Fibroblast of skin of right quadriceps (primary cell): Measurements from ENCODE around the gene DNM2.
A peak's percentile ranks its signal among the peaks of the same experiment; 100 is the strongest.
"Not testable (repeated sequence)": the region's sequence is repeated elsewhere in the genome, so short reads cannot be mapped to it uniquely, and the experiment has no call there.

Source experiments
- DNase-seq: peaks from one replicate; pipeline ENCODE4 v3.0.0-alpha.2; 2013

Gene DNM2

DNA sequence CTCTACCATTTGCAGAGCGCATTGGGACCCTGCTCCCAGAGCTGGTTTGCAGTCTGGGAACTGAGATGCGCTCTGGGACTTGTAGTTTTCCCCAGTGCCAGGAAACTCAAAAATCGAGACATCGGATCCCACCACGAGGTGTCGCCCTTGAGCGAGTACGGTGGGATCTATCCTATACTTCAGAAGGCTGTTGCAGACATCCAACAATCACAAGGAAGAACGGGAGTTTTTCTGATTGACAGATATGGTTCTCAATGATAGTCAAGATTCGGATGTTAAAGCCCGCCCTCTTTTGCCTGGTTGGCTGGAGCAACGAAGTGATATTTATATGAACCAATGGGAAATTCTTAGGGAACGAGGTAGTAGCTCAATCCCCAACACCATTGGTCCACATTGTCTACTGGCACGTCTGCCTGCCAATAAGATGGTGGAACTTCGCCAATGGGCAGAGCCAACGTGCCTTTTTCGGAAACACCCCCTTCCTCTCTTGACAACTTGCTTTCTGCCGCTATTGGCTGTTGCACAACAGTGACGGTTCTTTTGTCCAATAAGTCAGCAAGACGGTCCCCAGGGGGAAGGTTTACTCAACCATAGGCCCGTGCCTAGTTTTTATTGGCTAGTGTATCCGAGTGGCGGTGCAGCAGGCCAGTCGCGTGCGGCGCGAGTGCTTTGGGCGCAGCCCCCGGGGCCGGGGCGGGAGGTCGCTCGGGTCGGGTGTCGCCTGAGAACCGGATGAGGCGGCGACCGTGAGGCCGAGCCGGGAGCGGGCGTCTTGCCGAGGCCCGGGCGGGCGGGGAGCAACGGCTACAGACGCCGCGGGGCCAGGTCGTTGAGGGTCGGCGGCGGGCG is at the start of gene DNM2:
TSS of gene DNM2 (plus strand) at position 724 of the 849 bp plus-strand sequence. CDS start 164 bp downstream, outside the sequence.
- peak; percentile 100 for DNase-seq

DNA sequence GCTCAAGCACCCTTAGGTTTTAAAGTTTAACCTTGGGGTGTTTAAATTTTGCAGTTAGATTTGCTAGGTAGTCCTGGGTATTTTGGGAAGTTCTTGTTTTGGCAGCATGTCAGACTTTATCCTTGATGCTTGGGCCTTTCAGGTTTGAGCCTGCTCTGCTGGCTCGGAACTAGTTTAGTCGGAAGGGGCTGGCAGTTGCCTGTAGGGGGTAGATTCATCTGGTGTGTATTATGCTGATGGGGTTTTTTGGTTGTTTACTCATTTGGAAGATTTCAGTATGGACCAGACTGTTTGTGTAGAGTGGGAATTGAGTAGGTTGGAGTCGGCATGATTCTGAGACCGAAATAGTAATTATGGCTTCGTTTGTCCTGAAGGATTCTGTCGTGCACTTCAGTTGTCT is 48.6 kb upstream of the DNM2 start:
- DNase-seq = no peak

DNA sequence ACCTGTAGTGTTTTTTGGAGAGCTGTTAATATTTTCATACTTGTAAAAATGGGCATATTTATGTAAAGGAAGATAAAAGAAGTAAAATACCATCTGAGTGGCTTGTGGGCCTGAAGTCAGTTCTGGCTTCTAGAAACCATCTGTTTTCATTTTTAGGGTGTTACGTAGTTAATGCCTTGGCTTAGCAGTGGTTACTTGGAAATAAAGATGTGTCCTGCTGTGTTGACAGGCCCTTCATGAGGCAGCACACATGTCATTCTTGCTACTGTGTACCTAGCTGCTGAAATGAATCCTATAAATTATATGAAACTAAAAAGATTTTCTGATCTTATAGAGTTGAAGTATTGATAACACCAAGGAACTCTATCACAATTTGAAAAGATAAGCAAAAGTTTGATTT is 47.7 kb upstream of the DNM2 start:
- DNase-seq = peak; percentile 67

DNA sequence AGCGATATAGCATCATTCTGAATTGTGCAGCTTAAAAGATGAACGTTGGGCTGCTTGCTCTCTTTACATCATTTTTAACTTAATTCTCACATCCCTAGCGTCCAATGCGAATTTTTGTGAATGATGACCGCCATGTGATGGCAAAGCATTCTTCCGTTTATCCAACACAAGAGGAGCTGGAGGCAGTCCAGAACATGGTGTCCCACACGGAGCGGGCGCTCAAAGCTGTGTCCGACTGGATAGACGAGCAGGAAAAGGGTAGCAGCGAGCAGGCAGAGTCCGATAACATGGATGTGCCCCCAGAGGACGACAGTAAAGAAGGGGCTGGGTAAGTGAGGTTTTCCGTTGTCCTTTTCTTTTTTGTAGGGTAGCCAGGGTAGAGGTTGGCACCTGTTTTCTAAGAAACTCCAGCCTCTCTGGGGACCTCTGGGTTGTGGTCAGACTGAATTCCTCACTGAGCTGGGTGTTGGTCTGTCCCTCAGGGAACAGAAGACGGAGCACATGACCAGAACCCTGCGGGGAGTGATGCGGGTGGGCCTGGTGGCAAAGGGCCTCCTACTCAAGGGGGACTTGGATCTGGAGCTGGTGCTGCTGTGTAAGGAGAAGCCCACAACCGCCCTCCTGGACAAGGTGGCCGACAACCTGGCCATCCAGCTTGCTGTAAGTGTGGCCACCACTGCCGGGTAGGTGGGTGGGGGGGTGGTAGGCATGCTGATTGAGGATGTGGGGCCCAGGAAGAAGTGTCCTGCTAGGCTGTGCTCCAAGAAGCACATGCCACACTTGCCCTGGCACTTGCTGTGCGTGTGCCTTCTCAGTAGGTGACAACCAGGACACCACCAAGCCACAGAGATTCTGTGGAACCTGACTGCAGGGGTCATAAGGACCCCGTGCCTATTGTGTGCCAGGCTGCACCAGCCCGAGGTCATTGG is 46.7 kb upstream of the DNM2 start:
- DNase-seq = no peak

DNA sequence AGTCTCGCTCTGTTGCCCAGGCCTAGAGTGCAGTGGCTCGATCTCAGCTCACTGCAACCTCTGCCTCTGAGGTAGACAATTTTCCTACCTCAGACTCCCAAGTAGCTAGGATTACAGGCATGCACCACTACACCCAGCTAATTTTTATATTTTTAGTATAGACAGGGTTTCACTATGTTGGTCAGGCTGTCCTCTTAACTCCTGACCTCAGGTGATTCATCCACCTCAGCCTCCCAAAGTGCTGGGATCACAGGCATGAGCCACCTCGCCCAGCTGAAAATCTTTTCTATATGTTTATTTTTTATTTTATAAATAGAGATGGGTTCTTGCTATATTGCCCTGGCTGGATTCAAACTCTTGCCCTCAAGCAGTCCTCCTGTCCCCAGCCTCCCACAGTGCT is 46.0 kb upstream of the DNM2 start:
- not testable (repeated sequence) for DNase-seq

DNA sequence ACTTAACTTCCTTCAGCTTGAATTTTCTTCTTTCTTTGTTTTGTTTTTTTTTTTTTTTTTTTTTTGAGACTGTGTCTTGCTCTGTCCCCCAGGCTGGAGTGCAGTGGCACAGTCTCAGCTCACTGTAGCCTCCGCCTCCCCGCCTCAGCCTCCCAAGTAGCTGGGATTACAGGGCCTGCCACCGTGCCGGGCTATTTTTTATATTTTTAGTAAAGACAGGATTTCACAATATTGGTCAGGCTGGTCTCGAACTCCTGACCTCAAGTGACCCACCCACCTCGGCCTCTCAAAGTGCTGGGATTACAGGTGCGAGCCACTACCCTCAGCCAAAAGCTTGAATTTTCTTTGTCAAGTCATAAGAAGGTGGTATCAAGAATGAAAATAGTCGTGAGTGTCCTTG is 42.7 kb upstream of the DNM2 start:
- not testable (repeated sequence) for DNase-seq

DNA sequence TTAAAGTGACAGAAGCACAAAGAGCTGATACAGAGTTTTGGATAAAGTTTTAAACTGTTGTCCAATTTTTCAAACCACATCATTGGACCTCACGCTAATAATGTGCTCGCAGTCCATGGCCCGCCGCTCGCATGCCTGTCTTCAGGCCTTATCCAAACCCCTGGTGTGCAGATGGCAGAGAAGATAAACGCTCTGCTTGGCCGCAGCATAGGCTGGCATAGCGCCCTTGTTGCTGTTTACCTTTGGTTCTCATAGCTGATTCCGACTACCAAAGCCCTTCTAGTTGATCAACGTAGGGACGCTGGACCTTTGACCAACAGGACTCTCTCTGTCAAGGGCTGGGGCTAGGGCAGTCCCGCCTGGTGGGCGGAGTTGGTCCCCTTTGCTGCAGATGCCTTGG is 40.1 kb upstream of the DNM2 start:
- DNase-seq = no peak

DNA sequence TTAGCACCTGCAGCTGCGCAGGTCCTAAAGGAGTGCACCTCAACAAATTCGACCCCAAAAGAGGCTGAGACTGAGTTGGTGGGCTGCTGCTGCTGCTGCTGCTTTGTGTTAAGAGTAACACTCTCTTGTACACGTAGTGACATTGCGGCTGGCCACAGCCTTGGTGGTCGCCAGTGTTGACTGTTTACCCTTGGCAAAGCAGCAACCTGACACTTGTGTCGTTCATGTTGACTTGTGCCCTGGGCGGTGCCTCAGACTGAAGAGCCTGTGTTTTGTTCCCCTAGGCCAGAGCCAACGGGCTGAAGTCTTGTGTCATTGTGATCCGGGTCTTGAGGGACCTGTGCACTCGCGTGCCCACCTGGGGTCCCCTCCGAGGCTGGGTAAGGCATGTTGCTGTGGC is 39.1 kb upstream of the DNM2 start:
- DNase-seq = no peak

DNA sequence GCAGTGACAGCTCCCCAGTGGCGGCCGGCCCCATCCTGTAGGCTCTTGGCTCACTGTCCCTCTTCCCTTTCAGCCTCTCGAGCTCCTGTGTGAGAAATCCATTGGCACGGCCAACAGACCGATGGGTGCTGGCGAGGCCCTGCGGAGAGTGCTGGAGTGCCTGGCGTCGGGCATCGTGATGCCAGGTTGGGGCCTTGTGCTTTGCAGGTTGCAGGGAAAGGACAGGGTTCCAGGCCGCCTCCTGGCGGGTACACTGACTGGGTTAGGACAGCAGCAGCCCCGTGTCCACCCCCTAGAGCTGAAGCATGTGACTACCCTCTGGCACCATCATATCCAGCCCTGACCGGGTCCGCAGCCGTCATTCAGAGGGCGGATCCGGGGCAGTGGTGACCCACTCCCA is 38.1 kb upstream of the DNM2 start:
- no peak for DNase-seq

DNA sequence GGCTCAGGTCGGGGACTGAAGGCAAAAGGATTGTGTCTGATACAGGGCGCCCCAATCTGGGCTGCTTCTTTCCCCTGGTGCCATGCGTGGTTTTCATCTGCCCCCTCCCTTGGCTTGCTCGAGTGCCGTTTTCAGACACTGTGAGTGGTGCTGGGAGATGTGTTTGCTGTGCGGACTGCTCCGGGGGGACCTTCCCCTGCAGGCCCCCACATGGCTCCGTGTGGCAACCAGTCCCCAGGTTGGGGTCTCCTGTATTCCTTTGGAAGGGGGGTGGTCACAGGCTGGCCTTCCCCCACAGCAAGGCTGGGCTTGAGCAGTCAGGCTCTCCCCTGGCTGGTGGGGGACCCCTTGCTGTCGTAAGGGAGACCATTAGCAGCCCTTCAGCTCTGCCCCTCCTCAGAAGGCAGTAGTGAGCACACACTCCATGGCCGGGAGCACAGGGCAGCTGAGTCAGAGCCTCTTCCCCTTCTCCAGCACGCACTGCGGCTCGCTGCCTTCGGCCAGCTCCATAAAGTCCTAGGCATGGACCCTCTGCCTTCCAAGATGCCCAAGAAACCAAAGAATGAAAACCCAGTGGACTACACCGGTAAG is 37.2 kb upstream of the DNM2 start:
- DNase-seq = no peak

DNA sequence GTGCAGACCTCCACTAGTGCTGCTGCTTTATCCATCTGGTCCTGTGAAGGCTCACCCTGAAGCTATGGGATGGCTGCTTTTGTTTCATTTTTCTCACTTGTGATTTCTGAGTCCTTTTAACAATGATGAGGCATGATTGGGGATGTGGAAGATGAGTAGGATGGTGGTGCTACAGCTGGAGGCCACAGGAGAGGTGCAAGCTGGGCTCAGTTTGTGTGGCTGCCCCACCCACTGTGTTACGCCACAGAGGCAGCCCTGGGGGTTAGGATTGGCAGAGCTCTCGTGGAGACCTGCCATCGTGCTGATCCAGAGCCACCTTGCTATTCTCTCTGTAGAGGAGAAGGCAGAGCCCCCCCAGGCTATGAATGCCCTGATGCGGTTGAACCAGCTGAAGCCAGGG is 36.2 kb upstream of the DNM2 start:
- no peak for DNase-seq

DNA sequence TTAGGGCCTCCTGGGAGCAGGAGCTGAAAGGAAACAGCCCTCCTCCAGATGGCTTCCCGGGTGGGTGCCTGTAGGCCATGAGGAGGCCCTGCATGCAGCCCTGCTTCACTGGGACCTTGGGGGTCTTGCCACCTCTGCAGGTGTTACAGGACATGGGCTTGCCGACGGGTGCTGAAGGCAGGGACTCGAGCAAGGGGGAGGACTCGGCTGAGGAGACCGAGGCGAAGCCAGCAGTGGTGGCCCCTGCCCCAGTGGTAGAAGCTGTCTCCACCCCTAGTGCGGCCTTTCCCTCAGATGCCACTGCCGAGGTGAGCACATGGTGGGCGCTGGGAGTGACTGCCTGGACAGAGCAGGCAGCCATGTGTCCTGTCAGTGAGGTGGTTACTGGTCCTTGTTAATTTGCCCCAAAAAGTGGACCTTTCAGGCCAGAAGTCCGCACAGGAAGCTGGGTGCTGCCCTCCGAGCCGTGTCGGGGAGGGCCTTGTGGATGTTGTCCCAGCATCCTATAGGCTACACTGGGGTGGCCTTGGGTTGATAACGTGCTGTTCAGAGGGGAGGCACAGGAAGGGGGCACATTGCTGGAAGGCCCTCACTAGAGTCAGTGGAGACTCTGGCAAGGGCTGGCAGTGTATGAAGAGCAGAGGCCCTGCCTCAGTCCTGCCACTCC is 35.3 kb upstream of the DNM2 start:
- DNase-seq = no peak

DNA sequence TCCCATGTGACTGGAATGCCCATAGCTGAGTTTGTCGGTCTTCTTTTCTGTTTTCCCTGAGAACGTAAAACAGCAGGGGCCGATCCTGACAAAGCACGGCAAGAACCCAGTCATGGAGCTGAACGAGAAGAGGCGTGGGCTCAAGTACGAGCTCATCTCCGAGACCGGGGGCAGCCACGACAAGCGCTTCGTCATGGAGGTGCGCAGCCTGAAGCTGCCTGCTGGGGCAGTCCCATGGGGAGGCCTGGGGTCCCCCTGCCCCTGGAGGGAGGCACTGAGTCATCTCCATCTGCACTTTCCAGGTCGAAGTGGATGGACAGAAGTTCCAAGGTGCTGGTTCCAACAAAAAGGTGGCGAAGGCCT is 34.8 kb upstream of the DNM2 start:
- DNase-seq = no peak

DNA sequence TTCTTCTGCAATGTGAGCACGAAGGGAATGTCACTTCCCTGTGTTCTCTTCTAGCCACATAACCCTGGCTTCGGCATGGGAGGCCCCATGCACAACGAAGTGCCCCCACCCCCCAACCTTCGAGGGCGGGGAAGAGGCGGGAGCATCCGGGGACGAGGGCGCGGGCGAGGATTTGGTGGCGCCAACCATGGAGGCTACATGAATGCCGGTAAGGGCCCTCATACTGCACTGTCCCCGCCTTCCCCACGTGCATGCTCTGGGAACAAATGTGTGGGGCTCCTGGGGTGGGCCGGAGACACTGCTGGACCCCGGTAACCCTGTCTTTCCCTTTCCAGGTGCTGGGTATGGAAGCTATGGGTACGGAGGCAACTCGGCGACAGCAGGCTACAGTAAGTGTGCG is 34.3 kb upstream of the DNM2 start:
- DNase-seq = no peak

DNA sequence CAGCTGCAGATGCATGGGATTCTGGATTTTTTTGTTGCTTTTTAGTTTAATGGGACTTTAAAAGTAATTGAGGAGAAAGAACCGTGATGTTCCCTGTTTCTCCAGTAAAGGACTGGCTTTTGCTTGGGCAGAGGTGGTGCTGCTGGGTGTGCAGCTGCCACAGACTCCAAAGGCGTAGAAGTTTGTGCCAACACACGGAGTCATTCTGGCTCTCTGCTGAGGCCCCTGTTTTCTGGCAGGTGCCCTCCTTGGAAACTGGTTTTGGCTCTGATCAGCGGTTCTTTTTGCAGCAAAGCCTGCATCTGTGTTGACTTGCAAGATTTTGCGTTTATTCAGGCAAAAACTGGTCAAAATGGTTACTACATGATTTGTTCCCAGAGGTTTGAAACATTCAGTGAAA is 32.7 kb upstream of the DNM2 start:
- DNase-seq = no peak

DNA sequence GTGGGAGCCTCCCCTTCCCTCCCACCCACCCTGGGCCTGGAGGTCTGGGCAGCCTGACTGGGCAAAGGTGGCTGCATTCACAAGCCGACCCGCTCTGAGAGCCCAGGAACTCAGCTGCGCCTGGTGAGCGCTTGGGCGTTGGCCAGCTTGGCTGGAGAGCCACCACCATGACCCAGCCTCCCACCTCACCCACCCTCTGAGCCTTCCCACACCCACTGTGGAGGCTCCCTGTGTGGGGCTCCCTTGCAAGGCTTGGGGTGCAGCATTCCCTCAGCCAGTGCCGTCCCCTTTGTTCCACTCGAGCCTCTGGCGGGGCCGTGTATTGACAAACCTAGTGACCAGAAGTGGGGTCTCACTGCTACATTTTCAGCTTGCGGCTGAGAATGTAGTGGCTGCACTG is 31.7 kb upstream of the DNM2 start:
- DNase-seq = no peak

DNA sequence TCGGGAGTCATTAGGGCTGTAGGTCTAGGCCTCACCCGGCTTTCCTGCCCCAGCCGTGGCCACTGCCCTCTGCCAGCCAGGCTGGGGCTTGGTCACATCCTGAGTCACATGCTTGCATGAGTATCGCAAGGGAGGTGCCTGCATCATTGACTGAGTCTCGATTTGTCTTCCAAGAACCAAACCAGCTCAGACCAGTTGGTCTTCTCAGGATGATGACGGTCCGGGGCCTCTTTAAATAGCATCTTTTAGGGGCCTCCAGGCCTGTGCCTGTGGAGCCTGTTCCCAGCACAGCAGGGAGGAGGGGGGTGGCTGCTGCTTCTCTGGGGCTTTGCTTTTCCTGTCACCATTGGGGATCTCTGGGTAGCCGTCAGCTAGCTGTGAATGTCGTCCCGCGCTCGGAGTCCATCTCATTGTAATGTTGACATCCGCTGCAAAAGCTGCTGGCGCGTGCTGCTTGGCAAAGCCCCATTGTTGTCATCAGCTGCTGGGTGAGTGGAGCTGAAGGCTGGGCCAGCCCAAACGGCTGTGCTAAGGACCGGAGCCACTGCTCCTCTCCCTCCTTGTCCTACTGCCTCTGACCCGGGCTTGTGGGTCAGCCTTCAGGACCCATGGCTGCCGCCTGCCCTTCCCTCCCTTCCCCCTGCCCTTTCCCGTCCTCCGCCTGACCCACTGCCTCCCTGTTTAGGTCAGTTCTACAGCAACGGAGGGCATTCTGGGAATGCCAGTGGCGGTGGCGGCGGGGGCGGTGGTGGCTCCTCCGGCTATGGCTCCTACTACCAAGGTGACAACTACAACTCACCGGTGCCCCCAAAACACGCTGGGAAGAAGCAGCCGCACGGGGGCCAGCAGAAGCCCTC is 31.0 kb upstream of the DNM2 start:
- no peak for DNase-seq

DNA sequence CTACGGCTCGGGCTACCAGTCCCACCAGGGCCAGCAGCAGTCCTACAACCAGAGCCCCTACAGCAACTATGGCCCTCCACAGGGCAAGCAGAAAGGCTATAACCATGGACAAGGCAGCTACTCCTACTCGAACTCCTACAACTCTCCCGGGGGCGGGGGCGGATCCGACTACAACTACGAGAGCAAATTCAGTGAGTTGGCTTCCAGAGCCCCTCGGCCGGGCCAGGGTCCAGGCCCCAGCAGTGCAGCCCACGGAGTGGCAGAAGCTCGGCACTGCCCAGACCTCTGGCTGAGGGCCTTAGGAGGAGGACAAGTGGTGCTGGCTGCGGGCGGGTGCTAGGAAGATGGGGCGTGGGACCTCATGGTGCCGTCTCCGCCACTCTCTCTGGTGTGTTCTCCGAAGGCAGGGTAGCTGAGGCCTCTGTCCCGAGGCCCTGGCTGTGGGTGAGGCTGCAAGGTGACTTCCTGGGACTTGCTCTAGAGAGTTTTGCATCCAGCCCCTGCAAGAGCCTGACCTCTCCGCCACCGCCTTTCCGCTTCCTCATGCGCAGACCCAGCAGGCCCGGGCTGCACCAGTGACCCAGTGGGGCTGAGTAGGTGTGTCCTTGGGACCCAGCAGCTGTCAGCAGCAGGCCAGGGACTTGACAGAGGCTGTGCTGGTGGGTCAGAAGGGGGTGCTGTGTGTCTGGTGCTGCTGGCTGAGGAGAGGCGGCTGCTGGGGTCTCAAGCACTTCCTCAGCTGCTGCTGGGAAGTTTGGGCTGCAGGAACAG is 30.2 kb upstream of the DNM2 start:
- no peak for DNase-seq

DNA sequence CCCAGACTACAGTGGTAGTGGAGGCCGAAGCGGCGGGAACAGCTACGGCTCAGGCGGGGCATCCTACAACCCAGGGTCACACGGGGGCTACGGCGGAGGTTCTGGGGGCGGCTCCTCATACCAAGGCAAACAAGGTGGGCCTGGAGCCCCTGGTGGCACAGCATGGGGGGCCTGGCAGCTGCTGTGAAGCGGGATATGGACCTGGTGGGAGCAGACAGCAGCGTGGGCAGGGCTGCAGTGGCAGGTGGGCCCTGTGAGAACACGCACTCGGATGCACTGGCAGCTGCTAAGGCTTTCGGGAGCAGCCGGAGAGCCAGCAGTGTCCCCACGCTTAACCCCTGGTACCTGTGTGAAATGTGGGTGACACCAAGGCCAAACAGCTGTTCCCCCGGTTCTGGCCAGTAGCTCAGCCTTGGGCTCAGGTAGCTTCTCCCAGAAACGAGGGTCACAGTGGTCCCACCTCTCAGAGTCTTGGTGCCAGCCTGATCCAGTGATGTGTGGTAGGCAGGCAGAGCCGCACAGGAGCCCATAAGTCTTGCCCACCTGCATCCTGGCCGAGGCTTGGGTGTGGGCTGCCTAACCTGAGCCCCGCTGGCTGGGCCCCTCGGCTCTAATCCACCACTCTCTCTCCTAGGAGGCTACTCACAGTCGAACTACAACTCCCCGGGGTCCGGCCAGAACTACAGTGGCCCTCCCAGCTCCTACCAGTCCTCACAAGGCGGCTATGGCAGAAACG is 29.2 kb upstream of the DNM2 start:
- DNase-seq = no peak

DNA sequence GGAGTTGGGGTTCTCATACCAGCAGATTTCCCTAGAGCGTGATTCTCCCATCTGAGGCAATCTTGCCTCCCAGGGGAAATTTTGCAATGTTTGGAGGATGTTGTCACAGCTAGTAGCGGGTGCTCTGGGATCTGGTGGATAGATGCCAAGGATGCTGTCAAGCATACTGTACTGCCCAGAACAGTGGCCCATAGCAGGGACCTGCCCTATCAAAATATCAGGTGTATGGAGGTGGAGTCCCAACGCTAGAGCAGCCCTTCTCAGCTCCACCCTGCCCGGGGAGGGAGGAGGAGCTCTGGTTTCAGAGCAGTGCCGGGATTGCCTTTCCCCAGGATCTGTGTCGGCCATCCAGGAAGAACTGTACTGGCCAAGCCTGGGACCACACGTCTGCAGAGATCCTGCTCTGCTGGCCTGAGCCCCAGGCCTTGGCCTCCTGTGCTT is 27.5 kb upstream of the DNM2 start:
- DNase-seq = peak; percentile 40
